Measurements from ENCODE around the gene PRLR. TPM values are rescaled to one million over a fixed set of nuclear protein-coding genes. Genes with fewer than 3 reads are reported as not detected.

PRLR gene
- total RNA-seq, 1 experiment from 2014 or later, result 0.59 TPM

DNA sequence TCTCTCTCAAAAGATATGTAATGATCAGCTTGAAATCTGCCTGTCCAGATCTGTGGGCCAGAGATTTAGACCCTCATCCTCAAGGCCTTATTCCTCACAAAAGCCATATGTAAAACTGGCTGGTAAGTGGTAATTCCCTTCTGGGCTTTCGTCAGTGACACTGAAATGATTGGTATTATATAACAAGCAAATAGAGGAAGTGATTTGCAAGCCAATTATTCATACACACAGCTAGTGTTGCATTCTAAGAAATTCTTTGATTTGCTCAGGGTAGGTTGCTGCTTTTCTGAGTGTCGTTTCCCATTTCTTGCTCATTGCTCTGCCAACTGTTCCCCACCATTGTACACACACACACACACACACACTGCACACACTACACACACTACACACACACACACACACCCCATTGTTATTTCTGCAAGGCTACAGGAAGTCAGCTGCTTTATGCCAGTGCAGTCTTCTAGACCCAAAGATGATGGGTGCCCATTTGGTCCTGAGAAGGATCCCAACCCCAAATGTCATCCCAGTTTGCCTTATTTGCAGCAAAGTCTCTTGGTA, 76.8 kb downstream of the PRLR start:
- DNase-seq, result no peak
- Mint-ChIP-seq H3K27me3 (ENCODE audit: unreplicated experiment) (no peaks in the 10 kb centered on the region), H3K4me3 (ENCODE audit: low read depth, unreplicated experiment) (no peak overlapping the region), H3K4me1 (ENCODE audit: low read depth, unreplicated experiment) (no peaks in the 10 kb centered on the region), H3K36me3 (ENCODE audit: insufficient read depth, unreplicated experiment) (no peaks in the 10 kb centered on the region), H3K9me3 (ENCODE audit: low read depth, unreplicated experiment) (peaks cover 6% of the 10 kb centered on the region), H3K27ac (ENCODE audit: unreplicated experiment) (no peak overlapping the region)
- TF ChIP-seq, protein P1, sequence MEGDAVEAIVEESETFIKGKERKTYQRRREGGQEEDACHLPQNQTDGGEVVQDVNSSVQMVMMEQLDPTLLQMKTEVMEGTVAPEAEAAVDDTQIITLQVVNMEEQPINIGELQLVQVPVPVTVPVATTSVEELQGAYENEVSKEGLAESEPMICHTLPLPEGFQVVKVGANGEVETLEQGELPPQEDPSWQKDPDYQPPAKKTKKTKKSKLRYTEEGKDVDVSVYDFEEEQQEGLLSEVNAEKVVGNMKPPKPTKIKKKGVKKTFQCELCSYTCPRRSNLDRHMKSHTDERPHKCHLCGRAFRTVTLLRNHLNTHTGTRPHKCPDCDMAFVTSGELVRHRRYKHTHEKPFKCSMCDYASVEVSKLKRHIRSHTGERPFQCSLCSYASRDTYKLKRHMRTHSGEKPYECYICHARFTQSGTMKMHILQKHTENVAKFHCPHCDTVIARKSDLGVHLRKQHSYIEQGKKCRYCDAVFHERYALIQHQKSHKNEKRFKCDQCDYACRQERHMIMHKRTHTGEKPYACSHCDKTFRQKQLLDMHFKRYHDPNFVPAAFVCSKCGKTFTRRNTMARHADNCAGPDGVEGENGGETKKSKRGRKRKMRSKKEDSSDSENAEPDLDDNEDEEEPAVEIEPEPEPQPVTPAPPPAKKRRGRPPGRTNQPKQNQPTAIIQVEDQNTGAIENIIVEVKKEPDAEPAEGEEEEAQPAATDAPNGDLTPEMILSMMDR (IDR thresholded peaks at IDR 0.05; ENCODE audit: unreplicated experiment), result no peak
- intact Hi-C loops (cut with micrococcal nuclease; ENCODE audit: unreplicated experiment), result no loop called here
- CTCF ChIA-PET, result interaction anchor here (0.6 kb wide), 1 partner anchor 51 kb away, joined by 10 read pairs; no protein-coding TSS in a partner anchor
- no TSS peak for BruUV-seq (replicated peaks)

DNA sequence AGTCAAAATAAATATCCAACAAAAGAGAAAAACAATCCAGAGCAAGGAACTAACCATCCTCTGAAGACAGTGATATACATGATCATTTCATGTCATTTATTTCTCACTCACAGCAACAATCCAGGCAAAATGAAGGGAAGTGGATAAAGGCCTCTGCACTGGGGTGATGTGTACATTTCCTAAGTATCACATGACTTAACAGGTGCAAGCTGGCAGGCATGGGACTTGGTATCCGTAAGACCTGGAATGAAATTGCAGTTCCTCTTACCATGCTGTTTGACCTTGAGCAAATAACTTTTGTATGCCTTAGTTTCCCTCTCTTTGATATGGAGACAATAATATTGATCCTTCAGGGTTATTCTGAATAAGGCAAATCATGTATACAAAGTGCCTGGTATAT, 77.6 kb downstream of the PRLR start:
- Mint-ChIP-seq H3K4me1 (ENCODE audit: low read depth, unreplicated experiment) (no peaks in the 10 kb centered on the region), H3K27ac (ENCODE audit: unreplicated experiment) (no peak overlapping the region), H3K36me3 (ENCODE audit: insufficient read depth, unreplicated experiment) (no peaks in the 10 kb centered on the region), H3K4me3 (ENCODE audit: low read depth, unreplicated experiment) (no peak overlapping the region), H3K9me3 (ENCODE audit: low read depth, unreplicated experiment) (peaks cover 6% of the 10 kb centered on the region), H3K27me3 (ENCODE audit: unreplicated experiment) (no peaks in the 10 kb centered on the region)
- BruUV-seq (replicated peaks), result no TSS peak
- no peak for DNase-seq
- TF ChIP-seq, protein P1 (IDR thresholded peaks at IDR 0.05; ENCODE audit: unreplicated experiment), result no peak
- CTCF ChIA-PET, result interaction anchor here (0.6 kb wide), 1 partner anchor 50 kb away, joined by 10 read pairs; no protein-coding TSS in a partner anchor
- intact Hi-C loops (cut with micrococcal nuclease; ENCODE audit: unreplicated experiment), result no loop called here

DNA sequence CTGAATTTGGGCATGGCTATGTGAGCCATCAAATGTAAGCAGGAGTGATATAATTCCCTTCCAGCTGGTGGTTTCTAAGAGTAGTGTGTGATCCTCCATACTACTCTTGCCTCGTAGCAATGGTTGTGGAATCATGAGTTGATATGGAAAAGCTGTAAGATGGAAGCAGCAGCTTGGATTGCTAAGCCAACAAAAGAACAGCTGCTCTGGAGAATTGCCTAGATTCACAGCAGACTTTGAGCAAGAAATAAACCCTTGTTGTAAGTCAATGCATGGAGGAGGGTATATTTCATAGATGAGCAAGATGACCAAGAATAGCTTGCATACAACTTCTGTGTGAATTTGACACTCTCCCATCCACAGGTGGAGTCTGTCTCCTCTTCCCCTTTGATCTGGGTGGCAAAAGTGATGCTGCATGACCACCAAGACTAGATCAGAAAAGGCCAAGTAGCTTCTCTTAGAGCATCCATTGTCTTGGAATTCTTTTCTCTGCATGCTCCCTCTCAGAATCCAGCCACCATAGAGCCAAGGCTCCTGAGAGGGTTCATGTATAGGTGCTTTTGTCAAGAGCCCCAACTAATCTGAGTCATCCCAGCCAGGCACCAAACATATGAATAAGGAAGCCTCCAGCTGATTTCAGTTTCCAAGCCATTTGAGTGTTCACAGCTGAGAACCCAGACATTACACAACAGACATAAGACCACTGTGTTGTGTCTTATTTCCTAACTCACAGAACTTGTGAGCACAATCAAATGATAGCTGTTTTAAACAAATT, 79.0 kb downstream of the PRLR start:
- Mint-ChIP-seq H3K4me3 (ENCODE audit: low read depth, unreplicated experiment) (no peak overlapping the region), H3K36me3 (ENCODE audit: insufficient read depth, unreplicated experiment) (no peaks in the 10 kb centered on the region), H3K27ac (ENCODE audit: unreplicated experiment) (no peak overlapping the region), H3K9me3 (ENCODE audit: low read depth, unreplicated experiment) (peaks cover 3% of the 10 kb centered on the region), H3K27me3 (ENCODE audit: unreplicated experiment) (no peaks in the 10 kb centered on the region), H3K4me1 (ENCODE audit: low read depth, unreplicated experiment) (no peaks in the 10 kb centered on the region)
- no TSS peak for BruUV-seq (replicated peaks)
- CTCF ChIA-PET, result interaction anchor here (0.6 to 1.4 kb wide), 2 partner anchors 13 to 14 kb away, joined by 3 read pairs; no protein-coding TSS in a partner anchor
- no peak for DNase-seq
- TF ChIP-seq, protein P1 (IDR thresholded peaks at IDR 0.05; ENCODE audit: unreplicated experiment), result no peak
- intact Hi-C loops (cut with micrococcal nuclease; ENCODE audit: unreplicated experiment), result no loop called here

DNA sequence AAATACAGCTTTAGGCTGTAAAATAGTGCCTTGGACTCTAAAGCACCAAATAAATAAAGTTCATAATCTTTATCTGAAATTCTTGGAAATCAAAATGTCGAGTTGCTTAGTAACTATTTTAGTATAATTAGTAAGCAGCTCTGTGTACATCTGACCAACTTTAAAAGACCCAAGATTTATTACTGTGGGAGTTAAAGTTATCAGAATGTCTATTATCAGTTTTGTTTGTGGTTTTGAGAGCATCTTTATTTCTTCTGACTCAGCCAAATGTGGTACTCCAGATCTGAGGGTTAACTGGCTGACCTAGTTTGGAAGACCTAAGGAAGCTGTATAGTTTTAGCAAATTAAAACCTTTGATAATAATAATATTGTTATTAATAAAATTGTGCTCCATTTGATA, 81.2 kb downstream of the PRLR start:
- no peak overlapping the region for H3K27ac Mint-ChIP-seq (ENCODE audit: unreplicated experiment)
- H3K9me3 Mint-ChIP-seq (ENCODE audit: low read depth, unreplicated experiment), result no peaks in the 10 kb centered on the region
- TF ChIP-seq, protein P1 (IDR thresholded peaks at IDR 0.05; ENCODE audit: unreplicated experiment), result no peak
- no TSS peak for BruUV-seq (replicated peaks)
- intact Hi-C loops (cut with micrococcal nuclease; ENCODE audit: unreplicated experiment), result no loop called here
- H3K4me3 Mint-ChIP-seq (ENCODE audit: low read depth, unreplicated experiment), result no peak overlapping the region
- H3K27me3 Mint-ChIP-seq (ENCODE audit: unreplicated experiment), result no peaks in the 10 kb centered on the region
- H3K4me1 Mint-ChIP-seq (ENCODE audit: low read depth, unreplicated experiment), result no peaks in the 10 kb centered on the region
- no peaks in the 10 kb centered on the region for H3K36me3 Mint-ChIP-seq (ENCODE audit: insufficient read depth, unreplicated experiment)
- CTCF ChIA-PET, result no interaction called here
- DNase-seq, result no peak

Data from Calu3 (cell line).